Uterus (tissue), 2 donors: ENCODE measurements around the gene GMDS.

Source experiments
- POLR2A ChIP-seq, 2 donors: fragments of 450-650 bp; IDR thresholded peaks; one replicate each; pipeline ENCODE4 v1.6.1; 2016; ENCODE audit warnings: antibody characterized with exemption in 2 of 2, mild to moderate bottlenecking in 1 of 2, moderate library complexity in 1 of 2
- TF ChIP-seq, protein P1 (sequence below), 4 experiments: fragments of 200-600 bp in 2 of 4; fragments of 450-650 bp in 2 of 4; sonication (generic) in 2 of 4; IDR thresholded peaks; one replicate each; pipeline ENCODE4 v1.5.1; 2016 to 2019; ENCODE audit warnings: antibody characterized with exemption in 4 of 4, mild to moderate bottlenecking in 2 of 4, moderate library complexity in 1 of 4

DNA sequence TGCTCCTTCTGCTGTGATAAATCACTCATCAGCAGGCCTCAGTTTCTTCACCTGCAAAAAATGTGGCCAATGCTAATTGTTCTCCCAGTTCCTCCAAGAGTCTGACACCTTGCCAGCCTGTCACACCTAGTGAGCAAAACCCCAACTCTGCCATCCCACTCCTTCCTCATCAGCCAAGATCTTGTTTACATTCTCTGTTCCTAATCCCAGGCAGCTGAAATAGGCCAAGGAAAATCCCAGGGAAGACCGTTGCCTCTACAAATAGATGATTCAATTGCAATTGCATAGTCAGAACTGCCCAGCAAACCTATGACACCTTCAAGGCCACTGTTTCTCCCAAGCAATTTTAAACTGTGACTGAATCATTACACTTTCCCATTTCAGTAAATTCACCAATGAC lies 78.7 kb downstream of the GMDS start:
- TF ChIP-seq POLR2A (IDR thresholded peaks at IDR 0.05) = no peak
- TF ChIP-seq, protein P1, sequence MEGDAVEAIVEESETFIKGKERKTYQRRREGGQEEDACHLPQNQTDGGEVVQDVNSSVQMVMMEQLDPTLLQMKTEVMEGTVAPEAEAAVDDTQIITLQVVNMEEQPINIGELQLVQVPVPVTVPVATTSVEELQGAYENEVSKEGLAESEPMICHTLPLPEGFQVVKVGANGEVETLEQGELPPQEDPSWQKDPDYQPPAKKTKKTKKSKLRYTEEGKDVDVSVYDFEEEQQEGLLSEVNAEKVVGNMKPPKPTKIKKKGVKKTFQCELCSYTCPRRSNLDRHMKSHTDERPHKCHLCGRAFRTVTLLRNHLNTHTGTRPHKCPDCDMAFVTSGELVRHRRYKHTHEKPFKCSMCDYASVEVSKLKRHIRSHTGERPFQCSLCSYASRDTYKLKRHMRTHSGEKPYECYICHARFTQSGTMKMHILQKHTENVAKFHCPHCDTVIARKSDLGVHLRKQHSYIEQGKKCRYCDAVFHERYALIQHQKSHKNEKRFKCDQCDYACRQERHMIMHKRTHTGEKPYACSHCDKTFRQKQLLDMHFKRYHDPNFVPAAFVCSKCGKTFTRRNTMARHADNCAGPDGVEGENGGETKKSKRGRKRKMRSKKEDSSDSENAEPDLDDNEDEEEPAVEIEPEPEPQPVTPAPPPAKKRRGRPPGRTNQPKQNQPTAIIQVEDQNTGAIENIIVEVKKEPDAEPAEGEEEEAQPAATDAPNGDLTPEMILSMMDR (IDR thresholded peaks at IDR 0.05) = no peak
